A549 treated with ZK216348 at 1 μM for 4 hours (cell line): Measurements from ENCODE around the gene CNPY1. TPM values are rescaled to one million over a fixed set of nuclear protein-coding genes. Genes with fewer than 3 reads are reported as not detected.

ENCODE experiments used
- total RNA-seq: library from RNA; stranded (reverse); fragments of 200-300 nt; extraction: Qiagen RNA extraction; gene quantifications from 5 replicates; pipeline ENCODE4 v1.2.3, GENCODE V29; 2022; ENCODE audit warnings: low read depth

Gene CNPY1
- total RNA-seq = not detected in 5 replicates

GRCh38 chr7:155546449-155546848 lies at the start of gene CNPY1:
TSS of gene CNPY1 (minus strand) at chr7:155546559. CDS start at chr7:155545929, 630 bp downstream.

DNA sequence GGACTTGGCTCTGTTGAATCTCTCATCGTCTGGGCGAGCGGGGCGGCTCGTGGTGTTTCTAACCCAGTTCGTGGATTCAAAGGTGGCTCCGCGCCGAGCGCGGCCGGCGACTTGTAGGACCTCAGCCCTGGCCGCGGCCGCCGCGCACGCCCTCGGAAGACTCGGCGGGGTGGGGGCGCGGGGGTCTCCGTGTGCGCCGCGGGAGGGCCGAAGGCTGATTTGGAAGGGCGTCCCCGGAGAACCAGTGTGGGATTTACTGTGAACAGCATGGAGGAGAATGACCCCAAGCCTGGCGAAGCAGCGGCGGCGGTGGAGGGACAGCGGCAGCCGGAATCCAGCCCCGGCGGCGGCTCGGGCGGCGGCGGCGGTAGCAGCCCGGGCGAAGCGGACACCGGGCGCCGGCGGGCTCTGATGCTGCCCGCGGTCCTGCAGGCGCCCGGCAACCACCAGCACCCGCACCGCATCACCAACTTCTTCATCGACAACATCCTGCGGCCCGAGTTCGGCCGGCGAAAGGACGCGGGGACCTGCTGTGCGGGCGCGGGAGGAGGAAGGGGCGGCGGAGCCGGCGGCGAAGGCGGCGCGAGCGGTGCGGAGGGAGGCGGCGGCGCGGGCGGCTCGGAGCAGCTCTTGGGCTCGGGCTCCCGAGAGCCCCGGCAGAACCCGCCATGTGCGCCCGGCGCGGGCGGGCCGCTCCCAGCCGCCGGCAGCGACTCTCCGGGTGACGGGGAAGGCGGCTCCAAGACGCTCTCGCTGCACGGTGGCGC lies 88.1 kb downstream of the CNPY1 start, which contains the start of gene EN2:
TSS of gene EN2 (plus strand) at position 19 of the 767 bp plus-strand sequence. CDS start at position 268, 249 bp downstream.

Other genes starting within 250 kb of the CNPY1 start
- gene INSIG1, start 248.7 kb downstream of the CNPY1 start, total RNA-seq = 12.6 to 17.4 TPM (median 15.2 TPM) in 5 replicates
- gene EN2, start 88.4 kb downstream of the CNPY1 start, total RNA-seq = 0.62 to 1.0 TPM (median 0.96 TPM) in 5 replicates
- gene RBM33, start 98.1 kb upstream of the CNPY1 start, total RNA-seq = 21.7 to 31.9 TPM (median 26.1 TPM) in 5 replicates